HepG2 (cell line): ENCODE data around the gene POLR1C. TPM values are rescaled to one million over a fixed set of nuclear protein-coding genes. Genes with fewer than 3 reads are reported as not detected.

Experiments used
- ATAD3A ChIP-seq: sonication (generic); formaldehyde crosslinking; IDR thresholded peaks from 2 replicates; pipeline ENCODE4 v1.4.0; 2020; ENCODE audit warnings: missing genetic modification reagents
- CAMTA2 ChIP-seq: sonication (generic); formaldehyde crosslinking; IDR thresholded peaks from 2 replicates; pipeline ENCODE4 v1.4.0; 2020; ENCODE audit warnings: mild to moderate bottlenecking, missing genetic modification reagents, borderline replicate concordance
- CC2D1A ChIP-seq: sonication (generic); formaldehyde crosslinking; IDR thresholded peaks from 2 replicates; pipeline ENCODE4 v1.8.1; 2023; ENCODE audit warnings: mild to moderate bottlenecking, missing genetic modification reagents
- E2F5 ChIP-seq: sonication (generic); formaldehyde crosslinking; conservative IDR thresholded peaks from 2 replicates; pipeline ENCODE4 v1.4.0; 2020; ENCODE audit warnings: missing genetic modification reagents
- GFI1 ChIP-seq: sonication (generic); formaldehyde crosslinking; IDR thresholded peaks from 2 replicates; pipeline ENCODE4 v1.5.0; 2020; ENCODE audit warnings: missing genetic modification reagents, mild to moderate bottlenecking, borderline replicate concordance
- GMEB2 ChIP-seq: IDR thresholded peaks from 2 replicates; pipeline ENCODE4 v1.6.1; 2016; ENCODE audit warnings: missing biosample characterization, missing genetic modification reagents, low read depth
- HMG20A ChIP-seq: IDR thresholded peaks from 2 replicates; pipeline ENCODE4 v1.6.1; 2016; ENCODE audit warnings: borderline replicate concordance
- MXI1 ChIP-seq: IDR thresholded peaks from 3 replicates; pipeline ENCODE4 v1.6.1; 2012; ENCODE audit warnings: low read depth, low read length, inconsistent platforms, borderline replicate concordance
- PAF1 ChIP-seq: IDR thresholded peaks from 2 replicates; pipeline ENCODE4 v1.6.1; 2016; ENCODE audit warnings: missing genetic modification reagents, missing compliant biosample characterization
- THAP8 ChIP-seq: sonication (generic); formaldehyde crosslinking; IDR thresholded peaks from 2 replicates; pipeline ENCODE4 v1.5.1; 2020; ENCODE audit warnings: missing genetic modification reagents, mild to moderate bottlenecking, borderline replicate concordance
- ZBTB10 ChIP-seq: sonication (generic); formaldehyde crosslinking; IDR thresholded peaks from 2 replicates; pipeline ENCODE4 v1.4.0; 2020; ENCODE audit warnings: missing genetic modification reagents, borderline replicate concordance
- ZBTB38 ChIP-seq: sonication (generic); formaldehyde crosslinking; IDR thresholded peaks from 2 replicates; pipeline ENCODE4 v1.5.1; 2020; ENCODE audit warnings: mild to moderate bottlenecking, missing genetic modification reagents
- ZFP36L2 ChIP-seq: sonication (generic); formaldehyde crosslinking; IDR thresholded peaks from 2 replicates; pipeline ENCODE4 v1.4.0; 2020; ENCODE audit warnings: missing genetic modification reagents
- ZNF704 ChIP-seq: sonication (generic); formaldehyde crosslinking; IDR thresholded peaks from 2 replicates; pipeline ENCODE4 v1.8.1; 2023; ENCODE audit warnings: mild to moderate bottlenecking, inconsistent platforms, moderate library complexity, missing genetic modification reagents, borderline replicate concordance
- ZNF781 ChIP-seq: sonication (generic); formaldehyde crosslinking; IDR thresholded peaks from 2 replicates; pipeline ENCODE4 v1.5.1; 2020; ENCODE audit warnings: borderline replicate concordance, mild to moderate bottlenecking, missing genetic modification reagents; ENCODE audit errors: not compliant biosample characterization
- ZNF784 ChIP-seq: sonication (generic); formaldehyde crosslinking; IDR thresholded peaks from 2 replicates; pipeline ENCODE4 v1.5.1; 2020; ENCODE audit warnings: missing genetic modification reagents, mild to moderate bottlenecking, borderline replicate concordance
- ZUFSP ChIP-seq: sonication (generic); formaldehyde crosslinking; IDR thresholded peaks from 2 replicates; pipeline ENCODE4 v1.9.0; 2021; ENCODE audit warnings: missing genetic modification reagents, mild to moderate bottlenecking, borderline replicate concordance
- polyA plus RNA-seq, 8 experiments: library from polyadenylated mRNA; depleted of rRNA in 3 of 8; stranded (reverse) in 7 of 8; unstranded in 1 of 8; fragments of >200 nt; fragmentation: Illumina TruSeq in 4 of 8; extraction: Trizol in 4 of 8; gene quantifications; 2 replicates each; pipeline versions ENCODE4 v1.2.1 to v1.2.3, GENCODE V29; 2011 to 2016; ENCODE audit warnings: low read depth in 4 of 8, missing spikeins in 1 of 8, mixed read lengths in 1 of 8; ENCODE audit not compliant: insufficient read depth in 1 of 8
- total RNA-seq, 5 experiments: library from RNA; depleted of rRNA; stranded (reverse); fragments of >200 nt; fragmentation: Illumina TruSeq; extraction: Trizol; gene quantifications; 2 replicates each; pipeline ENCODE4 v1.2.3, GENCODE V29; 2016; ENCODE audit warnings: low read depth in 1 of 5

Gene POLR1C
- total and polyA plus RNA-seq, 2 of the 13 experiments (the other 11 are each of a cell fraction or from before 2014, with no cell fraction given) = 62.6 to 72.2 TPM

GRCh38 chr6:43477235-43478007 lies 39.5 kb upstream of the POLR1C start, which contains the start of gene TJAP1 (continued):
- TF ChIP-seq ZBTB38 (CRISPR knock-in tag) = peak; percentile 79
- peak; percentile 76 for TF ChIP-seq ZNF781
- no peak for TF ChIP-seq THAP8 (CRISPR knock-in tag)
- TF ChIP-seq PAF1 = no peak
- no peak for TF ChIP-seq ZFP36L2 (CRISPR knock-in tag)
- peak; percentile 91 for TF ChIP-seq GMEB2 (CRISPR knock-in tag)
- no peak for TF ChIP-seq ZUFSP (CRISPR knock-in tag)
- peak; percentile 72 for TF ChIP-seq GFI1
- no peak for TF ChIP-seq CC2D1A
- TF ChIP-seq ZBTB10 (CRISPR knock-in tag) = peak; percentile 52; the same call in 1 of the 2 replicates
- peak; percentile 82 for TF ChIP-seq E2F5 (CRISPR knock-in tag)
- TF ChIP-seq ATAD3A = no peak
- no peak for TF ChIP-seq HMG20A (CRISPR knock-in tag)
- peak; percentile 38; the same call in 1 of the 2 replicates for TF ChIP-seq ZNF784 (CRISPR knock-in tag)
- TF ChIP-seq CAMTA2 (CRISPR knock-in tag) = no peak
- peak; percentile 56; the same call in 1 of the 2 replicates for TF ChIP-seq ZNF704
- peak; percentile 70; the same call in 1 of the 3 replicates for TF ChIP-seq MXI1
